Hematopoietic multipotent progenitor cell treated with erythropoietin and hydrocortisone succinate and interleukin-3 and kit ligand, for 15 days (in vitro differentiated cells): ENCODE data around the gene RPN2.

ENCODE experiments used
- DNase-seq: peaks from one replicate; pipeline ENCODE4 v3.0.0-alpha.2; 2015; ENCODE audit warnings: low spot score

Gene RPN2

GRCh38 chr20:37218976-37219375, 39.8 kb downstream of the RPN2 start:
- DNase-seq, result no peak

GRCh38 chr20:37219751-37220668, 40.9 kb downstream of the RPN2 start:
- no peak for DNase-seq

GRCh38 chr20:37220731-37221130, 41.6 kb downstream of the RPN2 start:
- DNase-seq, result no peak

- no peak for DNase-seq
Measured at GRCh38 chr20:37222086-37222485, 43.0 kb downstream of the RPN2 start.

DNA sequence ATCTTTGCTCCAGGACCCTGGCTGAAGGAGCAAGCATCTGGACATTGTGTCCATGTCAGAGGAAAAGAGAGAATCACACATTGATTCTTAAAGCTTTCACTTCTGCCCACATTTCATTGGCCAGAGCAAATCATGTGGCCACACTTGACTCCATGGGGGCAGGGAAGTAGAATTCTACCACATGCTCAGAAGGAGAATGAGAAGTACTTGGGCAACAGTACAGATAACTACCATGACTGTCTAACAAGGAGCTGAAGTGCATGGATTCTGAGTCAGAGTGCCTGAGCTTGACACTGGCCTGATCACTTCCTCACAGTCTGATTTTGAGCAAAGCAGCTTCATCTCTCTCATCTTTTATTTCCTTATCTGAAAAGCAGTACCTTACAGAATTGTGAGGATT, 43.9 kb downstream of the RPN2 start:
- DNase-seq, result no peak

DNA sequence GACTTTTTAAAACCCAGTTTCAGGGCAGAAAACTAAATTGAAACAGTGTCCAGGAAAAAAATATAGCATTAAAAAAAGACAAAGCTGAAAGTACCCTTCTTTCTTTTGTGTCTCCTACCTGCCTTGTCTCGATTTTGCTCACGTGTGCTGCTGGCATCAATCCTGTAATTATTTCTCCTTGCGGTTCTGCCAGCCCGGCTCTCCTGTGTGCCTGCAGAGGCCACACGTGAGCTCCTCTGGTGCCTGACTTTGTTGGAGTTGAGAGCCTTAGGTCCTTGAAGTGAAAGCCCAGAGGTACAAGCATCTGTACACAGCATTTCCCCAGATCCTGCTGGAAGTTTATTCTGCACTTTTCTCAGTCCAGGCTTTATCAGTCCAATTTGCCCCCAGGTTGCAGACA, 46.0 kb downstream of the RPN2 start:
- DNase-seq, result no peak

DNA sequence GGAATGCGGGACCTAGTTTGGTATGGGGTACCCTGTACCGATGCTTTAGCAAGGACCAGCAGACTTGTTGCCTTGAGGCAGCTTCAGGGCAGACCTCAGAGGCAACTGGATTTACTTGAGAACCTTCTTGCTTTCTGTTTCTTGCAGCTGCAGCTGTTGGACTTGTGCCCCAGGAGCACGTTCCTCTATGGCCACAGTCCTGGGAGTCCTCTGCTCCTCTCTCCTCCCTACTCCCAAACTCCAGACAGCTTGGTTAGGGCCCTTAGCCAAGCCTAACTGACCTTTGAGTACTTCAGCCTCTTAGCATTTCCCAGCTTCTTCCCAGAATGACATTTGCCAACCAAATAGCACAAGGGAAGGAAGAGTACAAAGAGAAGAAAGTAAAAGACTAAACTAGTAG, 47.8 kb downstream of the RPN2 start:
- no peak for DNase-seq

DNA sequence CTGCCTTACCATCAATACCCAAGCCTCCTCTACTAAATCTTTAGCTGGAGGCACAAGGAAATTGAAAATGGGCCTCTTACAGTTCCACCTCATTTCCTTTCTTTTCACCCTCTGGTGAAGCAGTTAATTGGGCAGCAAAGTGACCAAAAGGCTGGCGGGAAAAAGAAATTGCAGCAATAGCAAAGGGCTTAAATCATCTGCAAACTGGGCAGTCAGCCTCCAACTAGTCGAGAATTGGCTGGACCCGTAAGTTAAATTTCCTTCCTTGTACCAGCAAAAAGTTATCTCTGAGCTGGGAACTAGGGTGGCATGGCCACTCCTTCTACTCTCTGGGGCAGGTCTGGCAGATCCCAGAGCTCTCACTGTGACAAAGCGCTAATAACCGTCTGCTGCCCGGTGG, 49.0 kb downstream of the RPN2 start:
- DNase-seq, result no peak

GRCh38 chr20:37228656-37229055, 49.5 kb downstream of the RPN2 start:
- no peak for DNase-seq

- no peak for DNase-seq
Measured at GRCh38 chr20:37229357-37229756, 50.2 kb downstream of the RPN2 start.

- no peak for DNase-seq
Measured at GRCh38 chr20:37230200-37230599, 51.1 kb downstream of the RPN2 start.

DNA sequence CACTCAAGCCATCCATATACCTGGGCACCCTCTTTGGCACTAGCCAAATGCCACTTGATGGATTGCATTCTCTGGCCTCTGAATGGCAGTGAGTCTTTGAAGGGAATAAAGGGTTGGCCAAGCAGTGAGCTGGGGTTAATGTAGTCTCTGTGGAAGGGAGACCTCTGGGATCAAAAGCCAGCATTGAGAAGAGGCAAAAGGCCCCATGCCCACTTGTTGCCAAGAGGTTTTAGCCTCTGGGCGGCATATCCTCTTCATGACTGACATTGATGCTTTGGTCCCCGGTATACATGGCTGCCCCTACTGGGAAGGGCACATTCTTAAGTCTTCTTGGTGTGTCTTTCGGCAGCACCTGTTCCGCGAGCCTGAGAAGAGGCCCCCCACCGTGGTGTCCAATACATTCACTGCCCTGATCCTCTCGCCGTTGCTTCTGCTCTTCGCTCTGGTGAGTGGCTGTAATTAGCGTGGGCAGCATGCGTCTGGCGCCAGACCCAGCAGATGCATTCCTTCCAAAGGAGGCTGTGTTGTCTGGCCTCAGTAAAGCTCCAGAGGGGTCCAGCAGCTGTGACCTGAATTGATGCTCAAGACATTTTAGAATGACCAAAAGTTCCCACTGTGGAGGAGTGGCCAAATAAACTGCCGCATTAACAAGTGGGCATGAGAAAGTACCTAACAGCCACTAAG, 53.0 kb downstream of the RPN2 start:
- DNase-seq, result no peak

GRCh38 chr20:37233548-37234253, 54.6 kb downstream of the RPN2 start:
- no peak for DNase-seq

DNA sequence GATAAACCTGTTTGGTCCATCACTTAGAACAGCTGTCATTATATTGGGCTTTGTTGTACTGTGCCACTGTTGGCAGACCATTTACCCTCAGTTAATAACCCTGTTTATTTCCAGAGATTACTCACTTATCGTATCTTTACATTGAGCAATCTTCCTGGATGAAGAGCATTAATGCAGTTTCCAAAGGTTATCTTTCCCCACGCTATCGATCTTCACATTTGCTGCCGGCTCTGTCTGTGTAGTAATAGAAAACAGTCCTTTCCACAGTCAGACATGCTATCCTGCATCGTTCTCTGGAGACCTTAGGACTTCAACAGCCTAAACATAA, 55.1 kb downstream of the RPN2 start:
- DNase-seq, result no peak

DNA sequence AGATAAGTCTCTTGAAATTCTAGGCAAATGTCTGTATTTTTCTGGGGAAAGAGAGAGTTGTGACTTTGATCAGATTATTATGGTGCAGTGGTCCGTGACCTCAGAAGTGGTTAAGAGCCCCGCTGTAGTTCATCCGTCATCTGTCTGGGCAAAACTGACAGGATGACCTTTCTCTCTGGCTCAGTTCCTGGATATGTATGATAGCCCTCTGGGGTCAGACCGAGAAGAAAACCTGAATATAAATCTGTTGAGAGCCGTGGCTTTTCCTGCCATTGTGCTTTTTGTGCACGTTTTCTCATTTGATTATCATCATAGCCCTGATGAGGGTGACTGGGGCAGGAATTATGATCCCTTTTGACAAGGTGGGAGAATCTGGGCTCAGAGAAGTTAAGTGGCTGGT, 55.9 kb downstream of the RPN2 start:
- no peak for DNase-seq

DNA sequence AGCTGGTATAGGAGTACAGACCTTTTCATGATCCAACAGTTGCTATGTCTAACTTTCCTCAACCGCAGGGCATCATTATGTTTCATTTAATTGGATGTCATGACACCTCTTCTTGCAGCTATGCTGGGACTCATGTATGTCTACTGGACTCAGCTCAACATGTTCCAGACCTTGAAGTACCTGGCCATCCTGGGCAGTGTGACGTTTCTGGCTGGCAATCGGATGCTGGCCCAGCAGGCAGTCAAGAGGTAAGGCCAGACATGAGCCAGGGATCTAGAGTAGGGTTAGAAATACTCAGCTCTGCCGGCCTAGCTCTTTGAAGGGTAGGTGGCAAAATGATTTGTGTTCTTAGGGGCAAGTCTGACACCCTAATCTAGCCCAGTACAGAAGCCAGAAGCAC, 57.3 kb downstream of the RPN2 start:
- DNase-seq, result no peak

DNA sequence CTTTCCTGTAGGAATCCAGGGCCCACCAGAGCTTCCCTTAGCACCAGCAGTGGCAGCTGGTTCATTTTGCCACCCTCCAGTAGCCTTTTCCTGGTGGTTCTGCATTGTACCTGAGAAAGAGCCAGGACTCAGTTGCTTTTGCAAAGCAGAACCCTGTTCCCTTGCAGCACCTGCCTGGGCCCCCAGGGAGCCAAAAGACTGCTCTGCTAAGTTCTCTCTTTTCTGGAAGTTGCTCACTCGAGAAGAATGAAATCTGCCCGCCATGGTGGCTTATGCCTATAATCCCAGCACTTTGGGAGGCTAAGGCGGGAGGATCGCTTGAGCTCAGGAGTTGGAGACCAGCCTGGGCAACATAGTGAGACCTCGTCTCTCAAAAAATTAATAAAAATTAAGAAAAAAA, 58.5 kb downstream of the RPN2 start:
- DNase-seq, result no peak

DNA sequence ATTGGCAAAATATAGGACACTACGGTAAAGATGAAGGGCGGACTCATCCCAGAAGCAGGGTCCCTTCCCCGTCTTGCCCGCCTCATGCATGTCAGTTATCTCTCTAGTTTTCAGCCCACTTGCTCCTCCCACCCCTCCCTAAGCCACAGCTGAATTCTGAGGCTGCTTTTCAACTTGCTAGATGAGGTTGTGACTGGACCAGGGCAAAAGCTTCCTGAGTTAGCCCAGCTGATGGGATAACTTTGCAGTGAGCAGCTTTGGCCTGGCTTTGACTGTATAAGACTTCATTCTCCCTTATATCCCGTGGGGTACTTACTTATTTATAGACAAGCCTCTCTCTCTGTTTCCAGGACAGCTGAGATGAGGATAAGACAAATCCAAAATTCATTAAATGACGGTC, 59.3 kb downstream of the RPN2 start:
- DNase-seq, result no peak

DNA sequence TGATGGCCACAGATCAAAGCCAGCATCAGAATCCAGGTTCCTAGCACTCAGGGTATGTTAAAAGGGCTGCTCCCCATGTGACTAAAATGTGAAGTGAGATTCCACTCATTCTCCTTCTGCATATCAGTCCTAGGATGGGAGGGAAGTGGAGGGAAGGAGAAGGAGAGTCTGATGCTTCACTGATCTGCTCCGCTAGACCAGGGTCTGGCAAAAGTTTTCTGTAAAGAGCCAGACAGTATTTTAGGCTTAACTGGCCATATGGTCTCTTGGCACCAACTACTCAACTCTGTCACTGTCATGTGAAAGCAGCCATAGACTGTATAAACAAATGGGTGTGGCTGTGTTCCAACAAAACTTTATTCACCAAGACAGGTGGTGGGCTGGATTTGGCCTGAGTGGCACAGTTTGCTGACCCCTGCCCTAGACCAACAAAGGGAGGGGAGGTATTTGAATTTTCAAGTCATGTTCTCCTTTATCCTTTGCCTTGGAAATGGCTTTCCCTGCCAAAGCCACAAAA, 59.9 kb downstream of the RPN2 start:
- DNase-seq, result no peak

DNA sequence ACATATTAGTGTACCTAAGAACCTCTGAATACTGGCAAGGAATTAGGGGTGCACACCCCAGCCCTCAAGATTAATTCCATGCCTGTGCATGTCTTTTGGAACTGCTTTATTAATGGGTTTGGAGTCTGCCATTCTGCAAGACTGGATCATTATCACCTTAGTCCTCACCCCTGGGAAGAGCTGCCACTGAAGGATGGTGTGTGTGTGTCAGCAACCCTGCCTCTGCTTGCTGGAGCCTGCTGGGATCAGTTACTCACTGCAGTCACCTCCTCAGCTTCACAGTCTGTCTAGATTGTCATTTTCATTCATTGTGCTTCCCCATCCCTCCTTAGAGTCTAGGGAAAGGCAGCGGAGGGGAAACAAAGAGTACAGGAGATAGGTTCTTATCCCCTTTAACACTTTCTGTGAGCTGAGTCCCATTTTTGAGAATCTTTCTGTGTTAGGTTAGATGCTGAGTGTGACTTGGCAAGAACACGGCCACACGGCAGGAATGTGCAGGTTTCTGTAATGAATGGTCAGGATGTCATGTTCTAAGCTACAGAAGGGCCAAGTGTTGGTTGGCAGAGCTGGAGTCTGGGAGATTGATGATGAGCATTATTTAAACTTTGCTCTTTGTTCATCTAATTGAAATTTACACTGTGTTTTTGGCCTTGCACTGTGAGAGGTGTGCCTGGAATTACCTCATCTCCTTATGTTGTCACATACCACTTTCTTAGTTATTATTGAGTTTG, 61.4 kb downstream of the RPN2 start:
- DNase-seq, result no peak

DNA sequence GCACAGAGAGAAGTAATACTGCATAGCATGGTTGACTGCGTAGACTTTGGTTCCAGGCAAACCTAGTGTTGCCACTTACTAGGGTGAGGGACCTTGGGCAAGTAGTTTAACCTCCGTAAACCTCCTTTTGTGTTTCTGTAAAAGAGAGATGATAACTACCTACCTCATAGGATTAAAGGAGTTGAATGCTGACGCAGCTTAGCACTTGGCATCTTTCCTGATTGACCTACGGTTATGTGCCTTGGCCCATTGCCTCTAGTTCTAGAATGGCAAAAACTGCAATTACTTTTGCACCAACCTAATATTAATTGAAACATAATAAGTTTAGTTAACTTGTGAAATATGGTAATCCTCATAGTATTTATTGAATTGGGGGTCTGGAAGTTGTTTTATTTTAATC, 63.4 kb downstream of the RPN2 start:
- DNase-seq, result no peak
